HG03039 (cell line): ENCODE measurements around the gene PAM16.
"Not testable (repeated sequence)": the region's sequence is repeated elsewhere in the genome, so short reads cannot be mapped to it uniquely, and the experiment has no call there.

Source experiments
- ATAC-seq: cut with Tn5 transposase; IDR thresholded peaks from one replicate; pipeline ENCODE4 v1.9.1; 2021; ENCODE audit warnings: mild to moderate bottlenecking, moderate library complexity; ENCODE audit not compliant: unreplicated experiment

Gene PAM16

DNA sequence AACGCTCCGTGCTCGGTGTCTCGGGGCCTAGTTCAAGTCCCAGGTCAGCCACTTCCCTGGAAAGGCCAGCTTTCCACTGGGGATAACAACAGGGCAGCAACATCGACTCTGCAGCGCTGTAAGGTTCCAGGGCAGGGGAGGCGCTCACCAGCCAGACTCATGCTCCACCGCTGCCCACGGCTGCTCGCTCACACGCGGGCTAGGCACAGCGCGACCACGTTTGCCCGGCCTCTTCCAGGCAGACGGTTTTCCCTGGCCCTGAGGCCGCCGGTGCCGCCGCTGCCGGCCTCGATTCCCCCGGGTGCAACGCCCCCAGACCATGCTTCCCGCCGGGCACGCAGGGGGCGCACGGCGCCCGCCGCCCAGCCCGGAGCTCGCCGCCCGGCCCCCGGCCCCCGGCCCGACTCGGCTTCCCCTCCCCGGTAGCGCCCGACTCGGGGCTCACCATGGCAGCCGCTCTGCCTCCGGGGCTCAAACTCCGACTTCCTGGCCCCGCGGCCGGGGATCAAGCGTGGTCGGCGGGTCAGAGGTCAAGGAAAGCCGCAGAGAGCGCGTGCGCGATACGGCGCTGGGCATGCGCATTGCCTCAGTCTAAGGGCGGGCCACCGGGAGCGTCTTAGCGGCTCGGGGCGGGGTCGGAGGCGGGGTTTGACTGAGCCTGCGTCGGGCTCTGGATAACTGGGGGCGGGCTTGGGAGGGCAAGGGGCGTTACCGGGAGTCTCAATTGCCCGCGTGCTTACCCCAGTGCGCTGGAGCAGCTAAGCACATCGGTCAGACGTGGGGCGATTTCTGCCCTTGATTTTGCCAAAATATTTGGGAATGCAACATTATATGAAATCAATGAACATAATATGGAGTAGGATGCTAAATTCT, at the start of gene PAM16:
TSS of gene PAM16 (minus strand) at position 535 of the 873 bp plus-strand sequence. CDS start at position 448, 87 bp downstream.
- ATAC-seq: peak; percentile 86

DNA sequence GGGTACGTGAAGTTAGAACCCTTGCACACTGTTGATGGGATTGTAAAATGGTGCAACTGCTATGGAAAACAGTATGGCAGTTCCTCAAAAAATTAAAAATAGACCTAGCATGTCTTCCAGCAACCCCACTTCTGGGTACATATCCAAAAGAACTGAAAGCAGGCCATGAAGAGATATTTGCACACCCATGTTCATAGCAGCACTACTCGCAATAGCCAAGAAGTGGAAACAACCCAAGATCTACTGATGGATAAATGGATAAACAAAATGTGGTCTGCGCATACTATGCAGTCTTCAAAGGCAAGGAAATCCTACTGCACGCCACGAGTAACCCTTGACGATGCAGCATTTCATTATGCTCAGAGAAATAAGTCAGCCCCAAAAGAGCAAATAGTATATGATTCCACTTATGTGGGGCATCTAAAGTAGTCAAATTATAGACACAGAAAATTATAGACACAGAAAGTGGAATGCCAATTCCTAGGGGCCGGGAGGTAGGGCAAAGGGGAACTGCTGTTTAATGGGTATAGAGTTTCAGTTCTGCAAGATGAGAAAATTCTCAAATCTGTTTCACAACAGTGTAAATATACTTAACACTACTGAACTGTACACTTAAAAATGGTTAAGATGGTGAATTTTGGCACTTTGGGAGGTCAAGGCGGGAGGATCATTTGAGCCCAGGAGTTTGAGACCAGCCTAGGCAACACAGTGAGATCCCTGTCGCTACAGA, 48.0 kb upstream of the PAM16 start:
- ATAC-seq: no peak

GRCh38 chr16:4395055-4395726, 44.1 kb upstream of the PAM16 start:
- ATAC-seq: no peak

DNA sequence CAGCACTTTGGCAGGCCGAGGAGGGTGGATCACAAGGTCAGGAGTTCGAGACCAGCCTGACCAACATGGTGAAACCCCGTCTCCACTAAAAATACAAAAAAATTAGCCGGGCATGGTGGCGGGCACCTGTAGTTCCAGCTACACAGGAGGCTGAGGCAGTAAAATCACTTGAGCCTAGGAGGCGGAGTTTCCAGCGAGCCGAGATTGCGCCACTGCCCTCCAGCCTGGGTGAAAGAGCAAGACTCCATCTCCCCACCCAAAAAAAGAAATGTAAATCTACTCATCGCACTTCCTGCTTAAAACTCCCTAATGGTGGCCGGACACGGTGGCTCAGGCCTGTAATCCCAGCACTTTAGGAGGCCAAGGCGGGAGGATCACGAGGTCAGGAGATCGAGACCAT, 42.7 kb upstream of the PAM16 start:
- ATAC-seq: not testable (repeated sequence)

DNA sequence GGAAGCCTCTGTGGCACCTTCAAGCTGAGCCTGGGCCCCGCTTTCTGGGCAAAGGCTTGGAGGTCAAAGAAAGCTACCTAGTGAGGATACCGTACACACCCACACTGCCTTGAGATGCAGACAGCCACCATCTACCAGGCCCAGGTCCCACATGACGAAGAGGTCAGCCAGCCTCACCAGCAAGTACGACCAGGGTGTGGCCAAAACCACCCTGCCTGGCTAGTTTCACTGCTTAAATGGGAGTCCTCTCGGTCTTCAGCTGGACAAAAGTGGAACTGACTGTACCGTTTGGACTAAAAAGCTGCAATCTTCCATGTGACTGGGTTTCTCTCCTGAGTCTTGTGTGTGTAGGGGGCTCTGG, 42.1 kb upstream of the PAM16 start:
- no peak for ATAC-seq

- ATAC-seq: no peak
Measured at GRCh38 chr16:4392382-4393239, 41.5 kb upstream of the PAM16 start.

DNA sequence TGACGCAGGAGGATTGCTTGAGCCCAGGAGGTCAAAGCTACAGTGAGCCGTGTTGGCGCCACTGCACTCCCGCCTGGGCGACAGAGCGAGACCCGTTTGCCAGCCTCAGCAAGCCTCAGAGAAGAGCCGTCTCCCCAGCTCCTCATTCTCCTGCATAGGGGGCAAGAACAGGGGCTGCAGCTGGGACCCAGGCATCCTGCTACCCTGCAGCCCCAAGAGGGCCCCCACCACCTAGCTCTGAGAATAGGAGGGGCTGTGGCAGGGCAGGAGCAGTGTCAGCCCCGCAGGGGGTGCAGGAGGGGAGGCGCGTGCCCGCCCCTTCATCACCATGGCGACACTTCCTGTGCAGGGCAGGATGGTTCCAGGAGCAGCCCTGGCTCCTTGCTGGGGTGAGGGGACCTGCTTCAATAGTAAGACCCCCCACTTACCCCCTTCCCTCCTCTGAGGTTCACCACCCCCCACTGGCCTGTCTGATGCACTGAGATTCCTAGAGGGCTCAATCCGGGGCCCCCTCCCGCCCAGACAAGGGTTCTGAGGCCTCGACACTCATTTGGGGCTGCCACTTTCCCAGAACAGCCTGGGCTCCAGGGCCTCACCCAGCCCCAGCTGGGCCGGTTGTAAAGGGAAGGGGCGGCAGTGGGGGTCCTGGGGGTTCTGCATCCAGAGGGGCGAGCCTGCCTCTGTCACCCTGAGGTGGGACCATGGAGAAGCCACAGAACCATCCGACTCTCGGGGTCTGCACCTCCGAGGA, 40.7 kb upstream of the PAM16 start:
- no peak for ATAC-seq

GRCh38 chr16:4390266-4391260, 39.4 kb upstream of the PAM16 start:
- no peak for ATAC-seq

GRCh38 chr16:4389051-4389955, 38.2 kb upstream of the PAM16 start:
- ATAC-seq: no peak

GRCh38 chr16:4388271-4389021, 37.3 kb upstream of the PAM16 start:
- ATAC-seq: no peak

- ATAC-seq: no peak
Measured at GRCh38 chr16:4387781-4388180, 36.7 kb upstream of the PAM16 start.

- no peak for ATAC-seq
Measured at GRCh38 chr16:4386951-4387565, 35.9 kb upstream of the PAM16 start.

- ATAC-seq: no peak
Measured at GRCh38 chr16:4386451-4386805, 35.3 kb upstream of the PAM16 start.

DNA sequence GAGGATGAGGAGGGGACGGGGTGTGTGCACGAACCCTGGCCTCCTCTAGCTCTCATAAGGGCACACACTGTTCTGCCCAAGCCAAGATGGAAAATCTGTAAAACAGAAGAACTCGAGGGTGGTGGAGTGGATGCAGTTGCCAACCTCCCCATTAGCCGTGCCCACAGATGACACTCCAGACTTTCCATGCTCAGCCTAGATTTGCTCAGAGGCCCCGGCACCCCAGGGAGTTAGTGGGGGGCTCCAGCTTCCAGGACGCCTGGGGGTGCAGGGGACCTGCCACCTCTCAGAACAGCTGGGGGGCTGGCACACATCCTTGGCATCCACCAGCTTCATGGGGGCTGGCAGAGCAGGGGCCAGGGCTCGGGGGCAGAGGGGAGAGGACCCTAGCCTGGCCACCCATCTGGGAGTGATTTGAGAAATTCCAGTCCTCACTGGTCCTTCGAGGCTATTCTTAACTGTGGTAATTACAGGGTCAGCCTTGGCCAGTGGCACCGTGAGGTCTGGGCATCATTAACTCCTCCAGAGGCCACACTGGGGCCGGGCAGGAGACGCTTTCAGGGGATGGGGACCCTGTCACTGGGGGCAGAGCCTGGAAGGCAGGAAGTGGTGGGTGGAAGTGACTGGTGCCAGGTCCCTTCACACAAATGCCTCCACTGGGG, 34.8 kb upstream of the PAM16 start:
- ATAC-seq: no peak

DNA sequence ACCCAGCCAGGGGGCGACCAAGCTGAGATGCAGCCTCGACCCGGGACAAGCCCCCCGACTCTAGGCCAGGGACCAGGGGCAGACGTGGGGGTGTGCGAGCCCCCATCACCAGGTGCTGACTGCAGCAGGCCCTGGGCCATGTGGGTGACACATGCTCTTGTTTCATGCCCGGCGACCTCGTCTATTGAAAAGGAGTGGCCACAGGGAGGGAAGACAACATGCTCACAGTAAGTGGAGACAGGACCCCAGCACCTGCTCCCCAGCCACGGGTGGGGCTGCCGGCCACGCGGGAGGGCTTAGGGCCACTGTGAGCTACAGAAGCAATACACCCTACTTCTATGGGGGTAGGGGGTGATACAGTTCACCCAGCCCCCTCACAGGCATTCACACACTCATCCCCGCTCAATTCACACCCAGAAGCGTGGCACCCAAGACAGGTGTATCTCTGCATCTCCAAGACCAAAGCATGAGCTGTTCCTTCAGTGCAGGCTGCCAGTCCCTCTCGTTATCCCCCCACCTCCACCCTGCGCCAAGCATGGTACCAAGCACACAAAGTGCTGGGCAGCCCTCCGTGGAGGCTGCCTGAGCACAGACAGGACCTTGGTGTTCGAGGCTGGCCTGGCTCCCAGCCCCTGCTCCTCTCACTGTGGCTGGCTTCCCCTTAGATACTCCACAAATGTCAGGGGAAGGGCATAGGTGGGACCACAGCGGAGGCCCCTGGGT, 34.1 kb upstream of the PAM16 start:
- no peak for ATAC-seq
